A673 (cell line): ENCODE measurements around the gene CCR5. TPM values are rescaled to one million over a fixed set of nuclear protein-coding genes. Genes with fewer than 3 reads are reported as not detected.

Experiments
- BruUV-seq: library from RNA; stranded (reverse); fragments of 400-500 nt; replicated peaks from 2 replicates; lab custom pipeline; 2021; lab: Mats Ljungman, UMichigan
- CTCF ChIA-PET: fragments of 300-600 bp; sonication (Branson Sonifier 250); formaldehyde crosslinking; loops from one replicate; lab custom pipeline; 2022; ENCODE audit warnings: antibody characterized with exemption; lab: Charles Lee
- POLR2A ChIA-PET: fragments of 300-600 bp; sonication (Branson Sonifier 250); formaldehyde crosslinking; loops from one replicate; lab custom pipeline; 2022; ENCODE audit warnings: antibody characterized with exemption; ENCODE audit not compliant: low non-redundant PET; lab: Charles Lee
- DNase-seq: peaks from one replicate; pipeline ENCODE4 v3.0.0-alpha.2; 2015; ENCODE audit warnings: low spot score
- H3K27ac ChIP-seq: fragments of 200-600 bp; sonication (generic); 2 replicates; pipeline ENCODE4 v1.5.1; 2016; ENCODE audit warnings: mixed run types, low read depth, mild to moderate bottlenecking, mixed read lengths, antibody characterized with exemption, low read length; ENCODE audit not compliant: poor library complexity, severe bottlenecking
- H3K27me3 ChIP-seq: fragments of 200-600 bp; sonication (generic); replicated peaks from 2 replicates; pipeline ENCODE4 v1.6.1; 2017; ENCODE audit warnings: mixed run types, low read depth, mild to moderate bottlenecking, mixed read lengths, antibody characterized with exemption, low read length; ENCODE audit not compliant: insufficient read depth, poor library complexity
- H3K36me3 ChIP-seq: fragments of 200-600 bp; sonication (generic); 2 replicates; pipeline ENCODE4 v1.6.1; 2016; ENCODE audit warnings: mixed run types, mild to moderate bottlenecking, mixed read lengths, antibody characterized with exemption, low read length; ENCODE audit not compliant: insufficient read depth, poor library complexity, severe bottlenecking
- H3K4me1 ChIP-seq: fragments of 200-600 bp; sonication (generic); 2 replicates; pipeline ENCODE4 v1.6.1; 2017; ENCODE audit warnings: mixed run types, mild to moderate bottlenecking, mixed read lengths, antibody characterized with exemption, low read length; ENCODE audit not compliant: insufficient read depth, poor library complexity, severe bottlenecking
- H3K4me3 ChIP-seq: fragments of 200-600 bp; sonication (generic); 2 replicates; pipeline ENCODE4 v1.5.1; 2016; ENCODE audit warnings: low read depth, mixed run types, mild to moderate bottlenecking, mixed read lengths, low read length; ENCODE audit not compliant: poor library complexity, severe bottlenecking
- H3K9me3 ChIP-seq: fragments of 200-600 bp; sonication (generic); 2 replicates; pipeline ENCODE4 v1.6.1; 2016; ENCODE audit warnings: mixed run types, low read depth, mild to moderate bottlenecking, mixed read lengths, antibody characterized with exemption, low read length; ENCODE audit not compliant: poor library complexity, severe bottlenecking
- CTCF ChIP-seq: fragments of 300-800, 200-600 bp; sonication (generic); conservative IDR thresholded peaks from 2 replicates; pipeline ENCODE4 v1.5.1; 2017; ENCODE audit warnings: low read depth, mild to moderate bottlenecking, antibody characterized with exemption, low read length, moderate library complexity, mixed read lengths
- EZH2 ChIP-seq: fragments of 200-600 bp; sonication (generic); IDR thresholded peaks from 2 replicates; pipeline ENCODE4 v1.6.1; 2017; ENCODE audit warnings: borderline replicate concordance, low read depth, mild to moderate bottlenecking, mixed read lengths, antibody characterized with exemption, low read length; ENCODE audit not compliant: poor library complexity, severe bottlenecking
- intact Hi-C: fragments of 100-400 bp; cut with micrococcal nuclease; formaldehyde crosslinking; loops from one replicate; pipeline ENCODE4 v1.10.0; 2022; ENCODE audit not compliant: unreplicated experiment
- total RNA-seq: library from RNA; stranded (reverse); gene quantifications from 2 replicates; pipeline ENCODE4 v1.2.3, GENCODE V29; 2021

Gene CCR5
- total RNA-seq, 1 experiment from 2014 or later, result not detected

GRCh38 chr3:46335541-46335940 lies 35.2 kb upstream of the CCR5 start:
- Histone ChIP-seq H3K4me3 (no peak overlapping the region), H3K4me1 (no peaks in the 10 kb centered on the region), H3K9me3 (no peaks in the 10 kb centered on the region), H3K36me3 (no peaks in the 10 kb centered on the region), H3K27me3 (no peaks in the 10 kb centered on the region), H3K27ac (no peak overlapping the region)
- intact Hi-C loops, result no loop called here
- TF ChIP-seq CTCF (no peak), EZH2 (no peak)
- CTCF ChIA-PET, result no interaction called here
- no peak for DNase-seq
- POLR2A ChIA-PET, result no interaction called here
- no TSS peak for BruUV-seq

GRCh38 chr3:46337911-46338310 lies 32.8 kb upstream of the CCR5 start:
- intact Hi-C loops, result no loop called here
- Histone ChIP-seq H3K4me1 (no peaks in the 10 kb centered on the region), H3K4me3 (no peak overlapping the region), H3K27ac (no peak overlapping the region), H3K36me3 (no peaks in the 10 kb centered on the region), H3K9me3 (no peaks in the 10 kb centered on the region), H3K27me3 (no peaks in the 10 kb centered on the region)
- TF ChIP-seq CTCF, result no peak
- POLR2A ChIA-PET, result no interaction called here
- BruUV-seq, result no TSS peak
- no peak for DNase-seq
- CTCF ChIA-PET, result no interaction called here

GRCh38 chr3:46338840-46339239 lies 31.9 kb upstream of the CCR5 start:
- H3K36me3 ChIP-seq, result no peaks in the 10 kb centered on the region
- ChIA-PET POLR2A (no interaction called here), CTCF (no interaction called here)
- no peak overlapping the region for H3K27ac ChIP-seq
- TF ChIP-seq EZH2, result no peak
- TF ChIP-seq CTCF, result no peak
- H3K4me1 ChIP-seq, result no peaks in the 10 kb centered on the region
- BruUV-seq, result no TSS peak
- no peaks in the 10 kb centered on the region for H3K9me3 ChIP-seq
- intact Hi-C loops, result no loop called here
- no peaks in the 10 kb centered on the region for H3K27me3 ChIP-seq
- H3K4me3 ChIP-seq, result no peak overlapping the region
- DNase-seq, result no peak
